GM21723 (cell line): ENCODE results near the gene SPOPL.
"Not testable (repeated sequence)": the region's sequence is repeated elsewhere in the genome, so short reads cannot be mapped to it uniquely, and the experiment has no call there.

Source experiments
- ATAC-seq: cut with Tn5 transposase; IDR thresholded peaks from one replicate; pipeline ENCODE4 v1.9.1; 2021; ENCODE audit warnings: mild to moderate bottlenecking, moderate library complexity; ENCODE audit not compliant: unreplicated experiment

SPOPL gene

DNA sequence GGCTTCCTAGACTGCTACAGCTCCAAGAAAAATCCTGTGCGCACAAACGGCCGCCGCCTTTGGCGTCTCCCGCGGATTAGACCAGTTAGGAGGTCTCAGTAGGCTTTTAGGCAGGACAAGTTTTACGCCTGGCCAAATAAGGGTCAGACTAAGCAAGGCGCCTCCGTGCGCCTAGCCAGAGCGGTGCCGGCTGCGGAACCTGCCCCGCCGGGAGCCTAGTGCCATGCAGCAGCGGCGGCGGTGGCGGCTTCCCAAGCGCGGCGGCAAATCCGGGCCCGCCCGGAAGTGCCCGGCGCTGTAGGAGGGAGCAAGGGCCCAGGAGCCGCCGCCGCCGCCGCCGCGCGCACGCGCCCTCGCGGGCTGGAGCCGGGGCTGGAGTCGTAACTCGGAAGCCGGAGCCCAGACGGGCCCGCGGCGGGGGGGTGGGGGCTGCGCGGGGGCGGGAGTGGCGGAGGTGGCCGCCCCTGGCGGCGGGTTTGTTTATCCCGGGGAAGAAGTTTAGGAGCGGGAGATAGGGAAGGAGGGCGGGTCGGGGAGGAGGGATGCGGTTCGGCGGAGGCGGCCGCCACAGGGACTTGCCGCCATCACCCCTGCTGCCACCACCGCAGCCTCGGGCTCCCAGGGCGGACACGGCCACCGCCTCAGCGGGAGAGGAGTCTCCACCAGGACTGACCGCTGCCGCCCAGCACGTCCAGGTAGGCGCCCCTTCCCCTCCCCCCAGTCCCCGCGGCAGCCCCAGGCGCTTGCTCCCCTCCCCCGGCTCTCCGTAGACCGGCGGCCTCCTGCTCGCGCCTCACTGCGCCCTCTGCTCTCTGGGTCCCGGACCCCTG, at the start of gene SPOPL:
Gene SPOPL, plus strand, starts transcription at position 346 of the 830 bp plus-strand sequence. CDS start 48,447 bp downstream, outside the sequence.
- ATAC-seq: peak; percentile 76

DNA sequence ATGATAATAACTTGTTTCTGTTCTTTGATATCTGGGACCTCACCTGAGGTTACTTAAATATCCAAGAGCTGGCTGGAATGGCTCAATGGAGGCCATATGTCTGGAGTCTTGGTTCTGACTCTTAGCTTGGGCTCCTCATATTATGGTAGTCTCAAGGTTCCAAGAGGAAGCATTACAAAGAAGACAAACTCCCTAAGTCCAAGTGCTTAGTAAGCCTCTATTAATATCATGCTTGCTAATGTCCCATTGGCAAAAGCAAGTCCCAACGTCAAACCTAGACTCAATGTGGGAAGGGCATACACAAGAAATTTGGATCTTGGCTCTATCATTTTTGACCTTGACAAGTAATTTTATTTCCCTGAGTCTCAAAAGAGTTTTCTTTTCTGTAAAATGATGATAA, 49.2 kb upstream of the SPOPL start:
- ATAC-seq: no peak

DNA sequence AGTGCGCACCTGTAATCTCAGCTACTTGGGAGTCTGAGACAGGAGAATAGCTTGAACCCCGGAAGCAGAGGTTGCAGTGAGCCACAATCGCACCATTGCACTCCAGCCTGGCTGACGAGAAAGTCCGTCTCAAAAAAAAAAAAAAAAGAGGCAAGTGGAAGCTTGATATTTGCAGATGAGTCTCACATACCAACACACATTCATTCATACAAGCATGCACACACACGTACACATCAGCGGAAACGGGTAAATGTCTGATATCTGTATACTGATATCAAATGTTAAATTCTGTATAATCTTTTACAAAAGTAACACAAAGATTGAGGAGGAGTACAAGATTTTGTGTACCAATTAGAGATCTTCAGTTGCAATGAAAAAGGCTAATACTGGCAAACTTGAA, 47.8 kb upstream of the SPOPL start:
- no peak for ATAC-seq

DNA sequence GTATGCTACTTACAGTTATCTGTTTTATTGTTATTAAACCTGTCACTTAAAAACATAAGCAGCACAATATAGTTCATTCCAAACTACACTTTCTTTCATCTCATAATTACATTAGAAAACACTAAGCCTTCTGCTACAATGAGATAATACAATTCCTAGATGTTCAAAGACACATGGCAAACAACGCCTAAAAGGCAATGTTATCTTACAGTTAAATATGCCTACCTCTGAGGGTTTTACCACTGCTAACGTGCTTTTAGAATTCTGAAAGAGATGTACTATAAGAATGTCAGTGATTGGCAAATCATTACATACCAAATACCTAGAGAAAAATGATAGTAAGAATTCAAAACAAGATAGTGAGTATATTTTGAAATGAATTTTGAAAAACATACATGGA, 46.8 kb upstream of the SPOPL start:
- ATAC-seq: no peak

DNA sequence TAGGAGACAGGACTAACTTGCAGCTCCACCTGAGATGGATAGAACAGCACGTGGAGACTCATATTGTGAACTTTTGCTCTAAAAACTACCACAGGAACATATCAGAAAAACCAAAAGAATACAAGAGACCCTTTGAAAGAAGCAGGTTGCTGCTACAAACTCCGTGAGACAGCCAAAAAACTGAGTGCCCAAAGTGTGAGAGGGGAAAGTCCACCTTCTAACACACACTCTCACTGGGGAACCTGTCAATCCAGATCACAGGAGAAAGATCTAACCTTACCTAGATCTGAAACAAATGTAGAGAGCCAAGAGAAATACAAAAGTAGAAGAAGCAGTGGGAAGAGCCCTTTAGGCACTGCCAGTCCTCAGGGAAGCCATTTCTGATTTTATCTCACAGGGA, 46.3 kb upstream of the SPOPL start:
- ATAC-seq: no peak

DNA sequence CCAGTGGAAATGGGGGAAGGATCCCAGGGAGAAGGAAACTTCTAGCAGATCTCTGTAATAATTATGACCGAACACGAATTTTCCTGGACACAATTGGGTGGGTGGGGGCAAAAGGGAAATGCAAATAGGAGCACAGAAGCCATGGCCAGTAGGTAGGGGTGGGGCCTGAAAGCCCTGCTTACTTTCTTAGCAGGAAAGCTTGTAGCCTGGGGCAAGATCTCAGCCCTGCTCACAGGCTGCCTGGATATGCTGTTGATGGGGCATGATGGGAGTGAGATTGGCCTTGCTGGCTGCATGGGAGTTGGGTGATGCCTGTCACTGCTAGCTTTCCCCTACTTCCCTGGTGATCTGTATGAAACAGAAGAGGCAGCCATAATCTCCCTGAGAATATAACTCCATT, 45.9 kb upstream of the SPOPL start:
- ATAC-seq: no peak

DNA sequence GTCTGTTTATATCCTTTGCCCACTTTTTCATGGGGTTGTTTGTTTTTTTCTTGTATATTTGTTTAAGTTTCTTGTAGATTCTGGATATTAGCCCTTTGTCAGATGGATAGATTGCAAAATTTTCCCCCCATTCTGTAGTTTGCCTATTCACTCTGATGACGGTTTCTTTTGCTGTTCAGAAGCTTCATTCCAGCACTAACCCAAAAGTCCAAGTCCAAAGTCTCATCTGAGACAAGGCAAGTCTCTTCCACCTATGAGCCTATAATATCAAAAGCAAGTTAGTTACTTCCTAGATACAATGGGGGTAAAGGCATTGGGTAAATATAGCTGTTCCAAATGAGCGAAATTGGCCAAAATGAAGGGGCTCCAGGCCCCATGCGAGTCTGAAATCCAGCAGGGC, 38.9 kb upstream of the SPOPL start:
- not testable (repeated sequence) for ATAC-seq

DNA sequence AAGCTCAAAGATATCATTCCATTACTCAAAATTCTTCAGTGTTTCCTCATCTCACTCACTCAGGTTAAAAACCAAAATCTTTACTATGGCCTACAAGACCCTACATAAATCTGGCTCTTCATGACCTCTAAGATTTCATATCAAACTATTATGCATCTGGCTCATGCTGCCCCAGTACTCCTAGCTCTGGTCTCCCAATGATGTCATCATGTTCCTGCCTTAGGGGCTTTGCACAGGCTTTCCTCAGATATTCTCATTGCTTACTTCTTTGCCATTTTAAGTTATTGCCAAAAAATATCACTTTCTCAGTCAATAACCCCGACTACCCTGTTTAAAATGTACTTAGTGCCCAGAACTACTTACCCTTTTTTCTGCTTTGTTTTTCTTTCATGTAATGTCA, 33.0 kb upstream of the SPOPL start:
- no peak for ATAC-seq

DNA sequence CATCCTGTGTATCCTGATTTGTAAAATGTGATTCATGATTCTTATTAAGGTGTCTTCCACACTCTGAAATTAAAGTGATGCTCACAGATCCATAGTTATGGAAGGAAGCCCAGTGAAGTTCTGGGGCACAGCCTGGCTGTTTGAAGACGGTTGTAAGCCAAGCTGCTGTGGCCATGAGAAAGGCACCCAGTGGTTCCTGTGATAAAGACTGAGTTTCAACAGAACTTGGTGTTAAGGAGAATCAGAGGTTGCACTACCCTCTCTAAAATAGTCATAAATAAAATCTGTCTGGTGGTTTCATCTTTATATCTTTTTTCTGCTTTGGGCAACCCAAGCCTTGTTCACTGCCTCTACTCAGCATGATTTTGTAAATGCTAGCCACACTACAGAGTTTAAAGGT, 32.2 kb upstream of the SPOPL start:
- ATAC-seq: no peak

DNA sequence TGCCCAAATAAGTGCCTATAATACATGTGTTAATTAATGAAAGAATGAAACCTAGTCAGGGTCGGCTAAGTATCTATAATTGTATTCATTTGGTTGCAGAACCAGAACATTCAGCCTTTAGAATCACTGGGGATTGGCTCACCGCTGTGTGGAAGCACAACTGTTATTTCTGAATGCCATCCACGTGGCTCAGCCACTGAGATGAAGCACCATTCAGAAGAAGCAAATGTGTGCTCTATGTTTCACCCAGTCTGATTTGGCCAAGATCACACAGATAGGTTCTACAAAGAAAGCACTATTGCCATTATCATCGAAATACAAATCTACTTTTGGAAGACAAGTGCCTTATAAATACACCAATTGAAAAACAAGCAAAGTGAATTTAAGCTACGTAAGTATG, 30.6 kb upstream of the SPOPL start:
- no peak for ATAC-seq

DNA sequence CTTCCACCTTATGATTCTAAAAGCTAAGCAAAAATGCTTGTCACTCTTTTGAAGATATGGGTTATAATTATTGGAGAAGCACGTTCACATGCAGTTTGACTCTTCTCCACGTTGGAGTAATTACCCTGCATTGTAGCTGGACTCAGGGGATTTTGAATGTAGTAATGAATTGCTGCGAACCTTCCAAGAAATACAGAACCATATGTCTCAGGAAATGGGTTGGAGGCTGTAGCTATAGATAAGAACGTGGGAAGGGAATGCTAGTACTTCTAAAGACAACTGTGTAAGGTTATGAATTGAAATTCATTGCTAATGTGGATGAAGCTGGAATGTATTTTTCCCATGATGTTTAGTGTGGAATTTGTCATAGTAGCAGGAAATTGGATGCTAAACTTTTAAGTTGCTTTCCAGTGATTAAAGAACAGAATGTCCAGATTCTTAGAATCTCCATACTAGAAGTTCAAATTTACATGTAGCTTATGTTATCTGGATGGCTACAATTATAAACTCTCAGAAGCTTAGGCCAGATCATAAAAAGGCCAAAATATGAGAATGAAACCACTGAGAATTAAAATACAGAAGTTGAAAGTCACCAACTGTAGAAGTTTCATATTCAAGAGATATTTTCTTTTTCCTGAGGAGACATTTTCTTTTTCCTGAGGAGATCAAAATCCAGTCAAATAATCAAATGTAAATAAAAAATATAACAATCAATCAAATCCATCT, 27.3 kb upstream of the SPOPL start:
- no peak for ATAC-seq

DNA sequence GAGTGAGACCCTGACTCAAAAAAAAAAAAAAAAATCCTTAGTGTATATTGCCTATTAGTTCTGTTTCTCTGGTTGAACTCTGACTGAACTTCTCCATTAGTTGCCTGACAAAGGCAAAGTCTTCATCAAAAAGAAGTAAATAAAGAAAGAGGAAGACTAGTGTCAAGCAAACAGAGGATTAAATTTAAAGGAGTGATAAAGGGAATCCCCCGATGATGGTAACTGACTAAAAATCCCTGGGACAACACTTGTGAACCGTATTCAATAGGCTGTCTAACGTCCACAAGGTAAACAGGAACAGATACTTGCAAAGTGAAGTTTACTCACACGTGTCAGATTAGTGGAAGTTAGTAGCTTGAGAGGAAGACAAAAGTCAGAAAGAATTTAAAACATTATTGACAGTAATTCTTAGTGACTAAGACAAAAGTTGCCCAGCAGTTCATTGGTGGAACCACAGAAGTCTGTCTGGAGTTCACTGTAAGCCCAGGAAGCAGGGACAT, 26.2 kb upstream of the SPOPL start:
- ATAC-seq: peak; percentile 89

DNA sequence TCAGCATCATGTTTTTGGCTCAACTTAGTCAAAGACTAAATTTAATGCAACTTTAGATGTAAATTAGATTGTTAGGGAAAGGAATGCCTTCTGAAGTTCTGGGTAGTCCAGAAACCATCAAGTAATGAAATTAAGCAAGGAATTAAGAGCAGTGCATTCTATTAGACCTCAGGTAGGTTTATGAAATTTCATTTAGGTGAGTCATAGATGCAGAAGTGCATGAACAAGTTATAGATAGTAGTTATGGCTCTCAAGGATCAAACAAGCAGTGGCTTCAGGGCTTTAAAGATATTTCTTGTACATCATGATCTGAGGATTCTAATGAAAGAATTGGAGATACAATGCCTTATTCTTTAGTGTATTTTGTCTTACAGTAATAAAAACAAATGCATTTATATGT, 25.4 kb upstream of the SPOPL start:
- ATAC-seq: no peak

DNA sequence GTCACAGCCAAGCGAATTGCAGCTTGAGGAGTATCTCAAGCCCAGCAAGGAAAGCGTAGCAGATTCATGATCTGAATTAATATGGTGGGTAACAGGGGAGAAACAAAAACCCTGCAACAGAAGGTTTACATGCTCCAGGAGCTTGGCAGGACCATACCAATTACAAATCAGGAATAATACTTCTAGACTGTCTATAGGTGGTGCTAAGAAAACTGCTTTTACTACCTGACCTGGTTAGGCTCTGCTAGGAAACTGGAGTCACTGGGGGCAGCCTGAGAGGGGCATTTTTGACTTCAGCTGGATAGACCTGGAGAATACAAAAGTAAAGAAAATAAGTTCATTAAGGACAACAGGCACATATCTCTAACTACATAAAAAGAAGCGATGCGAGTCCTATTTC, 24.6 kb upstream of the SPOPL start:
- ATAC-seq: peak; percentile 36

DNA sequence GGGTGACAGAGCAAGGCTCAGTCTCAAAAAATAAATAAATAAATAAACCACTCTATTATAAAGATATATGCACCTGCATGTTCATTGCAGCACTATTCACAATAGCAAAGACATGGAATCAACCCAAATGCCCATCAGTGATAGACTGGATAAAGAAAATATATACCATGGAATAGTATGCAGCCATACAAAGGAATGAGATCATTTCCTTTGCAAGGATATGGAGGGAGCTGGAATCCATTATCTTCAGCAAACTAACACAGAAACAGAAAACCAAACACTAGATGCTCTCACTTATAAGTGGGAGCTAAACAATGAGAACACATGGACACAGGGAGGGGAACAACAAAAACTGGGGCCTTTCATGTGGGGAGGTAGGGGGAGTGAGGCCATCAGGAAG, 18.8 kb upstream of the SPOPL start:
- ATAC-seq: not testable (repeated sequence)

DNA sequence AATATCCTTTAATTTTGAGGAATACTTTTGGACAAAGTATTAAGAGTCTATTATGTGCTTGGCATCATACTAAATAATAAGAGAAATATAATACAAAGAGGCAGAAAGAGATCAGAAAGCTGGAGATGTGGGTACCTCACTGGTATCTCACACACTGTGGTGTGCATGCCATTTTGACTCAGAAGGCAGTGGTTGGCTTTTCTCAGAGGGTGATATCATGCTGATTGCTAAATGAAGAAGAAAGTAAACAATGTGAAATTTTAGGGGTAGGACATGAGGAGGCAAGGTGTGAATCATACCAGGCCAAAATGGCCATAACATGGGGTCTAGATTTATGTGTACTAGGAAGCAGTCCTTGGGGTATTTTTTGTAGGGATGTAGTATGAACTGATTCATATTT, 16.6 kb upstream of the SPOPL start:
- ATAC-seq: no peak

DNA sequence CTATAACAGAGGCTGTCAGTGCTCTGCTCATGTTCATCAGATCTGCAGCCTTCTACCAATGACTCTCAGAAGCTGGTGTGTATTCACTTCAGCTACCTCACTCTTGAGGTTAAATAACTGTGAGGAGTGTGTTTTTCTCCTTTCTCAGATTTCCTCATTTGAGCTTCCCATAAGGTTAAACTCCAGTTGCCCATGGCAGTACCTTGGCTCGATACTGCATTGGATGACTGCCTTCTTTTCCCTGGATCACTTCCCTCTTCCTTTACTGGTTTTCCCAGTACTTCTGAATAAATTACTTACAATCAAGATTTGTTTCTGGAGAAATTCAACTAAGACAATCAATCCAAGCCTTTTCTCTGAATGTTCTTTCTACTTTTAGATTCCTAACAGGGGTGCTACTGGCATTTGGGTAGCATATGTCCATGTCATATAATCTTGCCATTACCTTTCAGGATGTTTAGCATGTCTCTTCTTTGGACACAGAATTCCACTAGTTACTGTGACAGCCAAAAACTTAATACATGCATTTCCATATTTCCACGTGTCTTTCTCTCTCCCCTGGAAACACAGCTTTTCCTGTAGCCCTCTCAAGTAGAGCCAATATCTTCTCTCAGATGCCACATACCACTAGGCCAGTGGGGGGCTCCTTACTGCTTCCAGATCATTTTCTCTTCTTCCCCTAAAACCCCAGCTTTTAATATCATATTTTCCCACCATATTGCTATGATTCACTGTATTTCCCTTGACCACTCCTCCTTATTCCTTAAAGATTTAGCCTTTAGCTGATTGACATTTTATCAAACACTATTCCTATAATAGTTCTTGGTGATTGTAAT, 15.0 kb upstream of the SPOPL start:
- ATAC-seq: no peak

DNA sequence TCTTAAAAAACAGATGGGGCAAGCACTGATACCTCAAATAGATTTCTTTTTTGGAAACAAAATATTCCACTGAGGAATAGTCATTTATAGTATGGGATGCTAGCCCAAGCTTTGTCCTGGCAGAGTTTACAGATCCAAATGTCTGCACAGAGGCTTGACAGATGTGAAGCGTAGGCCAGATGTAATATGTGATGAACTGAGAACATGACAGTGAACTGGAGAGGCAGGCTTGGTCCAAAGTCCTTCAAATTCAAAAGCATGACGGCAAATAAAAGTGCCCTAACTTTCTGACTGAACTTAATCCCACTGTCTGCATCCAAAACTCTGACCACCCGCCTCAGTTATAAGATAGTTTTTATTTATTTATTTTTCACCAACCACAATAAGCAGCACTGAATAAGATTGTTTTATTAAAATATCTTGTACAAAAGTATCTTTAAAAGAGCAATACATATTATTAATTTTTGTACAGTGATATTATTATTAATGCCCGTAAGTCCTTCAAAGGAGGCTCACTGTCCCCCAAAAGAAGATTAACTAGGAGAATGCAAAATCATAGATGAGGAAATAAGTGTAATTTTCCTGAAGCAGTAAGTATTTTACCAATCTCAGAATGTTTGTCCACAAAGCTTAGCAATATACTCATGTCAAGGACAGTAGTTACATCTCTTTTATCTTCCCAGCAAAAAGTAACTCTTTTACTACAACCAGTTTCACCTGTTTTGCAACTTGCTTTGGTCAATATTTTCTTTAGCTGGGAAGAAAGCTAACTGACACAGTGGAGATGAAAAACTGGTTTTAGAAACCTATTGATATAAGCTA, 10.7 kb upstream of the SPOPL start:
- ATAC-seq: no peak

DNA sequence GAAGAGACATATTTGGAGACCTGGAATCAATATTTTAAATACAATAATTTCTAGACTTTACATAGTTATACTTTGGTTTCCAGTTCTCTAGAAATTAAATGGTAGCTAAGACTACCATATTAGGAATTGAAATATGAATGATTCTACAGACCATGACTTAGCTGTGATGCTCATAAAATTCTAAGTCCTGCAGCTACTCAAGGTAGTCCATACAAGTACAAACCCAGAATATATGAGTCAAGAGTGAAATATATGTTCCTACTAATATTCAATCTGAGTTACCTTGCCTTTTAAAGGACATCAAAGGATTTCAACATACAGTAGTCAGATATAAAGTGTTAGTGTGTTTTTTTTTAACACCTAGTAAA, 10.1 kb upstream of the SPOPL start:
- ATAC-seq: no peak

DNA sequence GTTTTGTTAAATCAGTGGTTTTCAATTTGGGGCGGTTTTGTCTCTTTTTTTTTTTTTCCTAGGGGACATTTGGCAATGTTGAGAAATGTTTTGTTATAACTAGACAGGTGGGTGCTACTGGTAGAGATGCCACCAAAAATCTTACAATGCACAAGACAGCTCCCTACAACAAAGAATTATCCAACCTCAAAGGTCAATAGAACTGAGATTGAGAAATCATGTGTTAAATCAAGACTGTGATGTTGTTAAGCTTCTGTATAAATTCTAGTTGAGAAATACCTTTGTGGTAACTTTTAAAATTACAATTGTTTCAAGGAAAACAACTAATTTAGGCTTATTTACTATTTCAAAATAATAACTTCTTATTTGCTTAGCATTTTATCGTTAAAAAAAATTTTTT, 9.4 kb upstream of the SPOPL start:
- ATAC-seq: no peak

DNA sequence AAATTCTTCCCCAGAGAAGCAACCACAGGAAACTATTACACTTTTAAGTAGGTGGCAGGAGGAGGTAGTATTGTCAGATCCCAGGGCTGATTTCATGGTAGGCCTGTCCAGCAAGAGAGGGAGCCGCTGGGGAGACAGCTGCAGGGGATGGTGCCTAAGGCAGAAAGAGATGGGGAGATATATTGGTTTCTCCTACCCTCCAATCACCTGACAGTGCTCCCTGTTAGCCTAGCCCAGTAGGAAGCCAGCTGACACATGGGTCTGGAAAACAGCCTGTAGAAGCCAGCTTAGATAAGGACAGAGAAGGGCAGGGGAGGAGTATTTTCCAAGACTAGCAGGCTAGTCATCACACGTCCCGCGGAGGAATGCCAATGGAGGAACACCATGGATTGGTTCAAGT, 8.2 kb upstream of the SPOPL start:
- ATAC-seq: no peak
